HG02623 (cell line): Measurements from ENCODE around the gene TBC1D22A.

Experiments used
- ATAC-seq: cut with Tn5 transposase; IDR thresholded peaks from one replicate; pipeline ENCODE4 v1.9.1; 2021; ENCODE audit warnings: moderate library complexity; ENCODE audit not compliant: unreplicated experiment

Gene TBC1D22A

DNA sequence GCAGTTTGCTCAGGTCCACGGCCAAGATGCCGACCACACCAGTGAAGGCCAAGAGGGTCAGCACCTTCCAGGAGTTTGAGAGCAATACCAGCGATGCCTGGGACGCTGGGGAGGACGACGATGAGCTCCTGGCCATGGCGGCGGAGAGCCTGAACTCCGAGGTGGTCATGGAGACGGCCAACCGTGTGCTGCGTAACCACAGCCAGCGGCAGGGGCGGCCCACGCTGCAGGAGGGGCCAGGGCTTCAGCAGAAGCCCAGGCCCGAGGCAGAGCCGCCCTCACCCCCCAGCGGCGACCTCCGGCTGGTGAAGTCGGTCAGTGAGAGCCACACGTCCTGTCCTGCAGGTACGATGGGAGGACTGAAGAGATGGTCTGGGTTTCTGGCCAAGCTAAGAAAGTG, 31.0 kb downstream of the TBC1D22A start:
- ATAC-seq = no peak

DNA sequence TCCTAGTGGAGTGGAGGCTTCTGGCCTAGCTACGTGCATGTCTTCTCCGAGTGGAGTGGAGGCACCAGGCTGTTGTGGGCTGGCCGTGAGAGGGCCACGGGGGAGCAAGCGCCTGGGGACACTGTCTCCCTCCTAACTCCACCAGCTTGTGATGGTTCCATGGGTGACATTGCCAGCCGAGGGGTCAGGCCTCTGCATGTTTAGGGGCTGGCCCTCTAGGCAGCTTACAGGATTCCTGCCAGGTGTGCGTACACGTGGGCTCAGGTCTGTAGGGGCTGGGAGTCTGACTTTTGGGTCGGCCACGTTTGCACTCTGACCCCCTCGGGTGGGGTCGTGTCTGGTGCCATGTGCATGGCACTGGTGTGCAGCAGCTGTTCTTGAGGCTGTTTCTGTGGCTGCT, 31.6 kb downstream of the TBC1D22A start:
- no peak for ATAC-seq

DNA sequence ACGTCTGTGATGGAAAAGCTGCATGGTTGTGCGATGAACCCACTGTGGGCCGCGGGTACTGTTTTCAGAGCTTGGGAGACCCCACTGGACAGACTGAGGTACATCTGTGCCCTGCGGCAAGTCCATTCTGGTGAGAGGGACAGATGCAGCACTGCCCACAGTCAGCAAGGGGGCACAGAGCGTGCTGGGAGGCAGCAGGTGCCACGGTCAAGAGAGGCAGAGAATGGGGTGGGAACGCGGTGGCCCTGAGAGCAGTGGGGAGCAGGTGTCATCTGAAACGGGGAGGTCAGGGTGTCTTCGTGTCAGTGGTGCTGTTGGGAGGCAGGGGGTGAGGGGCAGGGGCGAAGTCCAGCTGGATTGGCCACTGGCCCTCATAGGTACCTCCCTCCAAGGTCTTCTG, 32.0 kb downstream of the TBC1D22A start:
- no peak for ATAC-seq

DNA sequence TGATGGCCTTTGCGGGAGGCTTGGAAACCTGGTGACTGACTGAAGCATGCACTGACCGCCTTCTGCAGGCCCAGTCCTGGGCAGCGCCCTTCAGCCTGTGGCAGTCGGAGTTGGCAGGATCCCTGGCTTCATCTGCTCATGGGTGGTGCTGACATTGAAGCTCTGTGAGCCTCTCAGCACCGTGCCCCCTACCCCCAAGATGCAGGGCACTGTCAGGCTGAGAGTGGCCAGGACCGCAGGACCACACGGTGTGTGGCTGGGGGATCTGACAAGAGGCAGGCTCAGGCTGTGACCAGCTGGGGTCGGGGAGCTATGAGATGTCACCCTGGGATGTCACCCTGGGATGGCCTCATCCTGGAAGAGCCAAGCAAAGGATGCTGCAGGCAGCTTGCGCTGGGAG, 32.7 kb downstream of the TBC1D22A start:
- no peak for ATAC-seq

DNA sequence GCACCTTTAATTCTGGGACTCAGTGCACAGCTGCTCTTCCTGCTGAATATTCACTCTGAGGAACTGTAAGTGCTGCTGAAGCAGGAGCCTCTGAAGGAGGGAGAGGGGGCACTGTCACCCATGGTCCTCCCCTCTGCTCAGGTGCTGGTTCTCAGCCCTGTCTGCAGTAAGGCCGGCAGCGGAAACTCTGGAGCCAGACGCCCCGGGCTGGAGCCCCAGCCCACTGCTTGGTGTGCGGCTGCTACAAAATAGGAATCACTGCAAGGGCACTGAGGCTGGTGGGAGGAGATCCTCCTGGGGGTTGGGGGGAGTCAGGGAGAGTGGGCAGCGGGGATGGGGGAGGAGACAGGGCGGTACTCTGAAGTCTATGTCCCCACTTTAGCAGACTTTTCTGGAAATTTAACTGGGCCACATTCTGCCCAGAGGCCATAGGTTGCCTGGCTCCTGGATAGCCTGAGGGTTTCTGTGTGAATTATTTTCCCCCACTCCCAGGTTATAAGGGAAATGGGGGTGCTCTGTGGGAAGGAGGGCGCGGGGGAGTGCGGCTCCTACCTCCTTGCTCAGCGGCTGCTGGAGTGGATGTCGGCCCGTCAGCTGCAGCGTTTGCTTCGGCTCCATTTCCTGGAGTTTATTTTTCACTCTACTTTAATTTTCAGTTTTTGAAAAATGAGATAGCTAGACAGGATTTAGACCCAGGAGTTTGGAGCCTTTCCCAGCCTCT, 33.6 kb downstream of the TBC1D22A start:
- no peak for ATAC-seq

DNA sequence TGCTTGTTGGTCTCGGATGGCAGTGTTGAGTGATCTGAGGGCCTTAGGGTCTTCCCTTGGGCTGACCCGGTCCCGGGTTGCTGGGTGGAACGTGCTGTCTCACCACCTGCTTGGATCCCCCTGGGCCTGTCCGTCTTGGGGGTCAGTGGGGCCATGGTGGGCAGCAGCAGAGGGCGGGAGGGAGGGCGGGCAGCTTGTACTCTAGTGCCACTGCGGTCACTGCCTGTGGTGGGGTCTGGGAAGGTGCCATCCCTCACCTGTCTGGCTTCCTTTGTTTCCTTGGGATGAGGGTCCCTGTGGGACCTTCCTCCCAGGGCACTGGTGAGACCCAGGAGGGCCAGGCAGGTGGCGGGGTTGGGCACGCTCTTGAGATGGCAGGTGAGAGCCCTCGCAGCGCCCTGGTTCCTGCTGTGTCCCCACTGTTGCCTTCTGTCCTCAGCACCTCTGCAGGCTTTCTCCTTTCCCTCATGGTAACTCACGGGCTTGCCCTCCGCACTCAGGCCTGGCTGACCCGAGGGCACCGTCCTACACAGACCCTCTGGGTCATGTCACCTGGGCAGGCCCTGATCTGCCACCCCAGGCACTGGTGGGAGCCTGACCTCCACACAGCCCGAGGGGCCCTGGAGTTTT, 34.2 kb downstream of the TBC1D22A start:
- ATAC-seq = no peak

DNA sequence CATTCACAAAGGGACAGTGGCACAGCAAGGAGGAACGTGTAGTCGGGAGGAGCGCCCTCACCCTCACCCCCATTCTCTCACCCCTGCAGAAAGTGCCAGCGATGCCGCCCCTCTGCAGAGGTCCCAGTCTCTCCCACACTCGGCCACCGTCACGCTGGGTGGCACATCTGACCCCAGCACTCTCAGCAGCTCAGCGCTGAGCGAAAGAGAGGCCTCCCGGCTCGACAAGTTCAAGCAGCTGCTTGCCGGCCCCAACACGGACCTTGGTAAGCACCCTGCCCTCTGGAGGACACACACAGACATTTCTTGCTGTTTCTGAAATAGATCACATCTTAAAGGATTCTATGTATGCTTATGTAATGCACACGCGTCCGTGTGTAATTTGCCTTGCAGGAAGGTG, 34.9 kb downstream of the TBC1D22A start:
- ATAC-seq = no peak

DNA sequence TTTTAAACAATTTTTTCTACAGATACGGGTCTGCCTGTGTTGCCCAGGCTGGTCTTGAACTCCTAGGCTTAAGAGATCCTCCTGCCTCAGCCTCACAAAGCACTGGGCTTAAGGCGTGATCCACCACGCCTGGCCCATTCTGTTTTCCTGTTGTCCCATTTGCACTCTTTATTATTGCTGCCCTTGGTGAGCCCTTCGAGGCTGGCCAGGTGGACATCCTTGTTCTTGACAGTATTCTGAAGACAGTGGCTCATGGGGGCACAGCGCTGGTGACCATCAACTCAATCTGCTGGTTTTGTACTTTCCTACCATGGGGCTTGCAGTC, 35.6 kb downstream of the TBC1D22A start:
- no peak for ATAC-seq

DNA sequence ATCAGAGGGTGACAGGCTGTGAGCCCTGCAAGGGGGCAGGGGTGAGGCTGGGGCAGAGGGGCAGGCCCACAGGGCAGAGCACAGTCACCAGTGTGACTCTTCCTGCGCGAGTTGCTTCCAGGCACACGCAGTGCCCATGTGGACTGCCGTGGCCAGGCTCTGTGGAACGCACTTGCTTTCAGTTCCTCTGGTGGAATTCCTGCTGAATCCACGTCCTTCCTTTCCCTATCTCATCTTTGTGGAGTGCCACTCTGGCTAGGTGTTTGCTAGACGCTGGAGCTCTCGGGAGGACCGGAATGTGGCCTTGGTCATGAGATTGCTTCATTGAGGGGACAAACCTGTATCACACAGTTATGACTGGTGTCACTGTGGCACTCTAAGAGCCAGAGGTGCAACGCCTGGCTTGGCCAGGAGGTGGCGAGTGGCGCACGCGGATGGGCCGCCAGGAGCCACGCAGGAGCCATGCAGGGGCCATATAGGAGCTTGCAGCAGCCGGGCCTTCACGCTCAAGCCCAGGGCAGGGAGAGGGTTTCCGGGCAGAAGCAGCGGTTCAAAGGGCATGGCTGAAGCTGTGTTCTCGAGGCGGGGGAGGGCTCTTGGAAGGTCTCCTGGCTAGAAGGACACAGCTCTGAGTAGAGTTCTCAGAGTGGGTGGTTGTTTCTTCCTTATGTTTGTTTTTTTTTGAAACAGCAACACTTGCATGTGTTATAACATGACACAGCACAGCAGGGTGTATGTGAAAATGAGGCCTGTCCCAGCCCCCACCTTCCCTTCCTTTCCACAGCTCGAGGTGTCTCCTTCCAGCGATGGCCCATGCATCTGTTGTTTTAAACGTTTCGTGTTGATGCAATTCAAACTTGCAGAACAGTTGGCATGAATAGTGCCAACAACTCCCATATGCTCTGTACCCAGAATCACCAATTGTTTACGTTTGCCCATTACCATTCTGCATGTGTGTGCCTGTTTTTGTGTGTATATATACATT, 36.2 kb downstream of the TBC1D22A start:
- ATAC-seq = no peak

DNA sequence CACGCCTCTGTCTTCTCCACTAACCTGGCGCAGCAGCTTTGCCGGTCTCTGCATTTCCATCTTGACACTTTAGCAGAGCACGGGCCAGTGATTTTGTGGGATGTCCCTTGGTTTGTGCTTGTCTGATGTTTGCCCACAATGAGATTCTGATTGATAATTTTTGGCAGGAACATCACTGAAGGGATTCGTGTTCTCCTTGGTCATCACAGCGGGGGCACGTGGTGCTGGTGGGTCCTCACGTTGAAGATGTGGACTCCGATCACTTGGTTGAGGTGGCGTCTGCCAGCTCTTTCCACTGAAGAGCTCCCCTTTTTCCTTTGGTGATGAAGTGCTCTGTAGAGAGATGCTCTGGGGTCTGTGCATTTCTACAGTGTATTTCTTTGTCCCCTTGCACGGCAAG, 37.2 kb downstream of the TBC1D22A start:
- no peak for ATAC-seq

DNA sequence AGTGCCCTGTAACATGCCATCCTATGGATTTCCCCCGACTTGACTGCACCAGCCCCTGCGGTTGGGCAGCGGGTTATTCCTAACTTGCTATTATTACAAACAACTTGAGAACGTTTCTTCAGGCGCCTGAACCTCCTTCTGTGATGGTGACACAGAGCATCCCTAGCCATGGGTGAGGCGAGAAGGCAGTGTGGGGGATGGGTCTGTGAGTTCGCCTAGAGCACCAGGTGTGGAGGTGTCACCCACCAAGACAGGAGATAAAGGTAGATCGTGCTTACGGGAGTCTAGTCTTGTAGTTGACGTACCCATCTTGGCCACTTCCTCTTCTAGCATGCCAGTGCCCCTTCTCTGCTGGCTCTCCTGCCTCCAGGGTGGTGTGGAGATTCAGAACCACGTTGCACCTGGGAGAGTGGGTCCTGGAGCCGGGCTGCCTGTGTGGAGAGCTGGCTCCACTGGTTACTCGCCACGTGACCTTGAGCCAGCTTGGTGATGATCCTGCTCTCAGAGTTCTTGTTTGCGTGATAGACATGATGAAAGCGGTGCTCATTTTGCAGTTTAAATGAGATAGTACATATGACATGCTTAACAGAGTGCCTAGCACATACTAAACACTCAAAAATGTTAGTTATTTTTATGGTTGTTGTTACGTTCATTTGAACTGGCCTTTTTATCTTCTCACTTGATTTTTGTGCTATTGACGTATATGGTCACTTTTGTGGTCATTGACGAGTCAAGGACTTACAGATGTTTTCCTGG, 37.8 kb downstream of the TBC1D22A start:
- no peak for ATAC-seq

DNA sequence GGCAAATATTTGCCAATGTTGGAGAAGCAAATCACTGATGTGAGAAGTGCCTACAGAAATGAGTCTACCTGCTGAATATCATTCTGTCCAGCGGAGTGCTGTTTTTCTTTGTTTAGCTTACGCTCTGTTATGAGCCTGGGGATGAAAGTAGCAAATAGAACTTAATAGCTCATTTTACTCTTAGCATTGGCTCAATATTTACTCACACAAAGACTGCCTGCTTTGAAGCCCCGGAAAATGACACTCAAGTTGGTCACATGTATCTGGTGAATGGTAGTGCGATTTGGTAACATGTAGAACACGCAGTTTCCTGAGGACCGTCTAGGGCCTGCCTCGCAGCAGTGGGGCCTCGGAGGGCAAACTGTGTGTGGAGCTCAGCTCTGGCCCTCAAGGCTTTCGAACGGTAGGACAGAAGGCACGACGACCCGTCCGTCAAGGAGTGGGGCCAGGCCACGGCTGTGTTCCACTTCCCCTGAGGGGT, 38.9 kb downstream of the TBC1D22A start:
- no peak for ATAC-seq

DNA sequence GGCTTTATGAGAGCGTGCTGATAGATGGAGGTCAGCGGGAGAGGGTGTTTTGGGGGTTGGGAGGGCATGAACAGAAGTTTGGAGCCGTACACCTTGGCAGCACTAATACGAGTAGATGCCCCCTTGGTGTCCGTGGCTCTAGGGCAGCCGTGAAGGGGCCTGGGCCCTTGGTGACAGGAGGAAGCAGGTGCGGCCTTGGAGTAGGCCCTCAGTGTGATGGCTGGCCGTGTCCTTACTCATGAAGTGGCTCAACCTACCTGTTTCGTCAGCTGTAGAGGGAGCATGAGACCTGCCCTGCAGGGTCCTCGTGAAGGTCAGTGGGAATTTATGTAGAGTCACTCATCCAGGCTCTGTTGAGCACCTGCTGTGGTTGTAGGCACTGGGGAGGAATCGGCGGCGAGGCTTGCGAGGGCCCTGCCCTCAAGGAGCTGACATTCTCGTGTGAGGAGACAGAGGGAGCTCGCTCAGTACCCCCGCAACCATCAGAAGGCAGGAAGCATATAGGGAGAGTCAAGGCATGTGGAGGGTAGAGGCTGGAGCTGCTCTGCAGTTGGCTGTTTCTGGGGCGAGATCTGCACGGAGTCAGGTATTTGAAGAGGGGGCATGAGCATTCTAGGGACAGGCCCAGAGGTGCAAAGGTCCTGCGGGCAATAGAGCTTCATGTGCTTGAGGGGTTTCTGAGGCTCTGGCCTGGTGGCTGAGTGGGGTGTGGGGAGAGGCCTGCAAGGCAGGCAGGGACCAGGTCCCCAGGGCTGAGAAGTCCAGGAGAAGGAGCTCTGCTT, 39.6 kb downstream of the TBC1D22A start:
- no peak for ATAC-seq

DNA sequence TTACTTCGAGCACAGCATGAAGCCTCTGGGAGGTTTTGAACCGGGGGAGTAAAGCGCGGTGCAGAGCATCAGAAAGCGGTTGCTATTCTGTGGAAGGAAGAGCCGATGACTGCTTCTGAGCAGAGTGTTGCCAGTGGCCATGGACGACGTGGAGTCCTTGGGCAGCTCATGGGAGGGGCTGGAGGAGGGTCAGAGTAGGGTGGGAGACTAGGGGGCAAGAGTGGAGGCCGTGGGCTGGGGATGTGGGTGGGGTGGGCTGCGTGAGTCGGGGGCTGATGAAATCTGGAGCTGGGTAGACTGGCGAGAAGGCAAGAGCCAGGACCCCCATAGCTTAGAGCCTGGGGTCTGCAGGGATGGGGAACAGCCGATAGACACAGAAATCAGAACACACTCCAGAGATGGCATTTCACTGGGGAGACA, 40.2 kb downstream of the TBC1D22A start:
- ATAC-seq = no peak

DNA sequence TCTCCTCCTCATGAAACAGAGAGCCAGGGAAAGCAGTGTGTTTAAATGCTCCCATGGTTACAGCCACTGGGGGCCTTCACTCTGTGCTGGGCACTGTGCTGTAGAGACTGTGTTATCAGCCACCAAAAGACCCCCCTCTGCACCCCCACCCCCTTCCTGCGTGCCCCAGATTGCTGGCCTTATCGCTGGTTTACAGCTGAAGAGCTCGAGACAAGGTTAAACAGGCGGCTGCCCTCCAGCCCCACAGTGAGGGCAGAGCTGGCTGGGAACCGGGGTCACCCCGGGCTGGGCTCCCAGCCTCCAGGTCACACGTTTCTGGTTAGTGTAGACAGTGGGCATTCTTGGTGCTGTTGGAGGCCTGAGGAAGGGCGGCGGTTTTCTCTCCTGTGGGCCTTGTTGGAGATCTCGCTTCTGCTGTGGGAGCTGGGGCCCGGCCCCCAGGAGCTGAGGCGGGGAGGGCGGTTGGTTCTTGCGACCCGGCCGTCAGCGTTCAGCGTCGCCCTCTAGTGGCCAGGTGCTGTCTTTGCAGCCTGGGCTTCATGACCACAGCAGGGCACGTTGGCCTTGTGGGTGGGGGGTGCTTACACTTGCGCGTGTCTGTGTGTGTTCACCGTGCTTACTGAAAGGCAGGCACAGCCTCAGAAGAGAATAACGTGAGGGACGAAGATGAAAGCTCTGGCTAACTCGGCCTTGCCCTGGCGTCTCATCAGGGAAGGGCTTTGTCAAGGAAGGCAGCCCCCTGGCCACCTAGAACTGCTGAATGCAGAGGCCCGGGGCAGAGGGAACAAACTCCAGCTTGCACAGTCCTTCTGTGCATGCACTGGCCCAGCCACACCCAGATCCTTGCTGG, 40.8 kb downstream of the TBC1D22A start:
- no peak for ATAC-seq

DNA sequence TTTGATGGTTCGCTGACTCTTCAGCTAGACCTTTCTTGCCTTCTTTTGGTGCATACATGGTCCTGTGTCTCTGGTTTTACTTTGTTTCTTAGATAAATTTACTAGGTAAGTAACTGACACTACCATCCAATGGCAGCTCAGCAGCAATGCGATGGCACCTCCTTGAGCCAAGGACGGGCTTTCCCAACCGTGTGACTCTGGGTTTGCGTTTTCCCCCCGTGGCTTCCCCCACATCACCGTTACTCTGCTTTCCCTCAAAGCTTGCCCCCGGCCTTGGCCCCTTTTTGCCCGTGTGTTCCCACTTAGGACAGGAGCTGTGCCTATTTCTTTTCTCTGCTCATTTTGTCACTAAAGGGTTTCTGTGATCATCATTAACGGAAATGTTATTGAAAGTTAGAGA, 41.5 kb downstream of the TBC1D22A start:
- ATAC-seq = no peak

DNA sequence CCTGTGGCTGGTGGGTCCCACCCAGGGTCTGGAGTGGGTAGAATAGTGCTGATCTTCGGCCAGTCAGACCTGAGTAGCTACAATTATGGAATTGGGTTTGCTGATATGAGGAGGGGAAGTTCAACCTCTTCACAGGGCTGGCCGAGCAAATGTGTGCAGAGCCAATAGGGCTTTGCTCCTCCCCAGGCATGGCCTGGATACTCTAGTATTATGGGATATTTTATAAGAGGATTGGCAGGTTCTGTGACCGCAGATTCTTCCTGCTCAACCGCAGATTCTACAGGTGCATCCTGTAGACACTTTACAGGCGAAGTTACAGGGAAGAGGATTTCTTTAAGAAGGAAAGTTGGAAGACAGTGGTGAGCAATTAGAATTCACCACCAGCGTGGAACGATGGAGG, 44.3 kb downstream of the TBC1D22A start:
- ATAC-seq = no peak

DNA sequence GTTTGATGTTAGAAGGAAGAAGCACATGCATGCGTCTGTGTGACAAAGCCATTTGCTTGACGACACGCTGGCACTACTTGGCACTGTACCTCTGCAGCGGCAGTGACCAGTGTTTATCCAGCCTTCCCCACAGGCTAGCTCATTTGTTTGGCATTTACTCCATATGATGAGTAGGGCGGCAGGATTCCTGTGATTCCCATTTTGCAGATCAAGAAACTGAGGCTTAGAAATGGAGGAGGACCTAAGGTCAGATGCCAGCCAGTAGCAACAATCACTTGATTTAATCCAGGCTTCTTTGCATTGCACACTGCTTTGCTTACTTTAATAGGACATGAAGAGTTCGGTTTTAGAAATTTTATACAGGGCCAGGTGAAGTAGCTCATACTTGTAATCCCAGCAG, 45.0 kb downstream of the TBC1D22A start:
- no peak for ATAC-seq

DNA sequence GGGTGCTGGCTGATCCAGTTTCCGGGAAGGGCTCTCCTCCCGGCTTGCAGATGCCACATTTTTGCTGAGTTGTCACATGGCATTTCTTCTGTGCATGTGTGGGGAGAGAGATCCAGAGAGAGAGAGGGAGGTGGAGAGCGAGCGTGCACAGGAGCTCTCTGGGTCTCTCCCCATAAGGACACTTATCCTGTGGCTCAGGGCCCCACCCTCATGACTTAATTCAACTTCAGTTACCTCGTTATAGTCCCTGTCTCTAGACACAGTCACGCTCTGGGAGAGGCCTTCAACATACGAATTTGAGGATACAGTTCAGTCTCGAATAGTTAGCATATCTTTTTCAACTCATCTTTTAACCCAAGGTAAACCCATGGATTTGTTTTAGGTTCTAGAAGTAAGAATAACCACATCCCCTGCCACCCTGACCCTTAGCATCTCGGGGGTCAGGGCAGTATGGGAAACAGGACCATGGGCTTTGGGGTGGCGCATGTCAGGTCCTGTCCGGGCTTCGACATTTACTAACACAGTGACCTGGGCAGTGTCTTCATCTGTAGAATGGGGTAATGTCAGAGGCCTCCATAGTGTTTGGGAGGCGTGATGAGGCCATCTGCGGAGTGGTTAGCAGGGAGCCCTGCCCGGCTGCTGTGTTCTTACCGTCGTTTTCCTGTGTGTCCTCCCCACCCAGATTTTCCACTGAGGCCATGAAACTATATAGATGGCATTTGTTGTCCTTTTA, 46.9 kb downstream of the TBC1D22A start:
- no peak for ATAC-seq
